ENCODE results near the gene KCNE3. TPM values are rescaled to one million over a fixed set of nuclear protein-coding genes. Genes with fewer than 3 reads are reported as not detected.

The KCNE3 gene
- total and polyA plus RNA-seq, 9 of the 15 experiments (the other 6 are each of a cell fraction or from before 2014, with no cell fraction given), result 1.6 to 8.7 (median 6.2) TPM

DNA sequence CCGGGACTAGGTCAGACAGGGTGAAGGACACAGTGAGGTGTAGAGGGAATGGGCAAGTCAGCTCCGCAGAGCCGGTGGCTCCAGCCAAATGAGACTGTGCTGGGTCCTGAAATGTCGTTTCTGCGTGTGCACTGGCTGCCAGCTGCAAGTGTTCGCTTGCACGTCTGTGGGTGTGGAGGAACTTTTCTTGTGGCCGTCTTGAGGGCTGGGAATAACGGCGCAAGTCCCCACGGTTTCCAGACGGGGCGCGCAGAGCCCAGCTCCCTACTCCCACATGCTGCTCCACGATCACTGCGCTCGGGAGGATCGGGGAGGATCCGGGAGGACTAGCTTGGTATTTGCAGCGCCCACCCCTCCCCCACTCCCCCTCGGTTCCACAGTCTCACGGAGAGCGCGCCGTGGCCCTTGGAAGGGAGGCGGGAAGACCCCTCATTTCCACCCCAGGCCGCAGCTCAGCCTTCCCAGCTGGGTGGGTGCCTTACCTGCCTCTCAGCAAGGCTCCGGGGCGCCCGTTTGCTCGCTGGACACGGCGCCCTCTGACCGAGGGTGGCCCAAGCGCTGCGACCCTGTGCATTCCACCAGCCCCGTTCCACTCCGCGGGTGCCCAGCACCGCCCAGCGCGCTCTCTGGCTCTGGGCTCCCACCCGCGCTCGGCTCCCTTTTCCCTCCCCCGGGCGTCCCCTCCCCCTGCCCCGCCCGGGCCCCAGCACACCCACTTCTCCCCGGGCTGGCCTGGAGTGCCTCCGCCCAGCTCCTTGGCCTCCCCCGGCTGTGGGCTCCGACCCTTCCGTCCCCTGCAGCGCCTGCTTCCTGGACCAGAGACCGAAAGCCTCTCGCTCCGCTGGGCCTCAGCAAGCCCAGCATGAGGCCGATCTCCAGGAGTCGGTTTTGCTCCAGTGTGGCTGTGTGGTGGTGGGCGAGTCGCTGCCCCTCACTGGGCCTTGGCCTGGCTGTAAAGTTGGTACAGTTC, at the start of gene KCNE3 (continued):
- TF ChIP-seq, protein P1, sequence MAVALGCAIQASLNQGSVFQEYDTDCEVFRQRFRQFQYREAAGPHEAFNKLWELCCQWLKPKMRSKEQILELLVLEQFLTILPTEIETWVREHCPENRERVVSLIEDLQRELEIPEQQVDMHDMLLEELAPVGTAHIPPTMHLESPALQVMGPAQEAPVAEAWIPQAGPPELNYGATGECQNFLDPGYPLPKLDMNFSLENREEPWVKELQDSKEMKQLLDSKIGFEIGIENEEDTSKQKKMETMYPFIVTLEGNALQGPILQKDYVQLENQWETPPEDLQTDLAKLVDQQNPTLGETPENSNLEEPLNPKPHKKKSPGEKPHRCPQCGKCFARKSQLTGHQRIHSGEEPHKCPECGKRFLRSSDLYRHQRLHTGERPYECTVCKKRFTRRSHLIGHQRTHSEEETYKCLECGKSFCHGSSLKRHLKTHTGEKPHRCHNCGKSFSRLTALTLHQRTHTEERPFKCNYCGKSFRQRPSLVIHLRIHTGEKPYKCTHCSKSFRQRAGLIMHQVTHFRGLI (CRISPR knock-in tag; IDR thresholded peaks at IDR 0.05), result no peak
- no peak for TF ChIP-seq CBX5 (IDR thresholded peaks at IDR 0.05; ENCODE audit: borderline replicate concordance, low read depth)
- TF ChIP-seq ZNF133 (CRISPR knock-in tag; IDR thresholded peaks at IDR 0.05), result no peak
- TF ChIP-seq RFX5 (IDR thresholded peaks at IDR 0.05; ENCODE audit: low read depth, low read length), result no peak
- TF ChIP-seq WHSC1 (IDR thresholded peaks at IDR 0.05; ENCODE audit: low read length), result no peak
- 0 out of 4 replicates have a peak, but pooled peaks have one; percentile 13 to 23 for TF ChIP-seq NRF1 (conservative IDR thresholded peaks at IDR 0.05 in 1 of 2, IDR thresholded peaks at IDR 0.05 in 1 of 2)
- no peak for TF ChIP-seq SMARCB1 (IDR thresholded peaks at IDR 0.05; ENCODE audit: insufficient read length, low read depth)
- TF ChIP-seq MAZ (CRISPR knock-in tag; conservative IDR thresholded peaks at IDR 0.05 in 1 of 2, IDR thresholded peaks at IDR 0.05 in 1 of 2), result peak in 1 of 2 experiments; percentile 57; a peak in 1 of 4 replicates
- TF ChIP-seq ZNF780A (CRISPR knock-in tag; IDR thresholded peaks at IDR 0.05), result no peak
- TF ChIP-seq CBX3 (IDR thresholded peaks at IDR 0.05; ENCODE audit: borderline replicate concordance in 1 of 2, low read length in 2 of 2), result no peak
- TF ChIP-seq TCF7L2 (IDR thresholded peaks at IDR 0.05; ENCODE audit: low read depth, low read length), result no peak
- no peak for TF ChIP-seq GABPA (tag; conservative IDR thresholded peaks at IDR 0.05; ENCODE audit: low read depth)
- TF ChIP-seq BACH1 (tag; IDR thresholded peaks at IDR 0.05), result no peak
- no peak for TF ChIP-seq STAG1 (CRISPR knock-in tag; IDR thresholded peaks at IDR 0.05; ENCODE audit: borderline replicate concordance)
- TF ChIP-seq CHD4 (IDR thresholded peaks at IDR 0.05; ENCODE audit: insufficient read depth, insufficient replicate concordance, low read depth, low read length, poor library complexity, severe bottlenecking), result no peak
- TF ChIP-seq SRSF7 (optimal IDR thresholded peaks at IDR 0.05; ENCODE audit: low read depth, low read length), result no peak
- TF ChIP-seq, protein P2, sequence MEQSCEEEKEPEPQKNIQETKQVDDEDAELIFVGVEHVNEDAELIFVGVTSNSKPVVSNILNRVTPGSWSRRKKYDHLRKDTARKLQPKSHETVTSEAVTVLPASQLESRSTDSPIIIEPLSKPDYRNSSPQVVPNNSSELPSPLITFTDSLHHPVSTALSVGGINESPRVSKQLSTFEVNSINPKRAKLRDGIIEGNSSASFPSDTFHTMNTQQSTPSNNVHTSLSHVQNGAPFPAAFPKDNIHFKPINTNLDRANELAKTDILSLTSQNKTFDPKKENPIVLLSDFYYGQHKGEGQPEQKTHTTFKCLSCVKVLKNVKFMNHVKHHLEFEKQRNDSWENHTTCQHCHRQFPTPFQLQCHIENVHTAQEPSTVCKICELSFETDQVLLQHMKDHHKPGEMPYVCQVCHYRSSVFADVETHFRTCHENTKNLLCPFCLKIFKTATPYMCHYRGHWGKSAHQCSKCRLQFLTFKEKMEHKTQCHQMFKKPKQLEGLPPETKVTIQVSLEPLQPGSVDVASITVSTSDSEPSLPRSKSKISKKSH (CRISPR knock-in tag; IDR thresholded peaks at IDR 0.05), result no peak
- no peak for TF ChIP-seq PREB (CRISPR knock-in tag; IDR thresholded peaks at IDR 0.05)
- TF ChIP-seq POLR3G (IDR thresholded peaks at IDR 0.05; ENCODE audit: extremely low read depth, insufficient read length, insufficient replicate concordance), result no peak
- no peak for TF ChIP-seq HDAC1 (IDR thresholded peaks at IDR 0.05)
- no peak for TF ChIP-seq SREBF1 (IDR thresholded peaks at IDR 0.05; ENCODE audit: borderline replicate concordance, low read depth, low read length)
- TF ChIP-seq CEBPB (tag; IDR thresholded peaks at IDR 0.05), result no peak
